ENCODE results near the gene TMEM271.

GRCh38 chr4:576991-577498 lies 950 bp upstream of the TMEM271 start:
- no peak for TF ChIP-seq CTCF (IDR thresholded peaks at IDR 0.05; ENCODE audit: extremely low read depth in 1 of 2, insufficient read depth in 1 of 2, low read depth in 1 of 2, low read length in 2 of 2)
- TF ChIP-seq MYC (IDR thresholded peaks at IDR 0.05; ENCODE audit: low read depth, low read length): no peak
- no peak for TF ChIP-seq POLR2A (IDR thresholded peaks at IDR 0.05; ENCODE audit: low read depth, low read length)
- TF ChIP-seq EZH2 (IDR thresholded peaks at IDR 0.05; ENCODE audit: borderline replicate concordance, low read depth, low read length, severe bottlenecking): no peak
- TF ChIP-seq MAX (IDR thresholded peaks at IDR 0.05; ENCODE audit: insufficient read depth, insufficient read length): no peak
- no peak for TF ChIP-seq POLR2AphosphoS5 (IDR thresholded peaks at IDR 0.05; ENCODE audit: insufficient read depth, low read depth, low read length)

Measured in endothelial cell of umbilical vein (primary cell).